ENCODE data around the gene RANBP3.

RANBP3 gene

DNA sequence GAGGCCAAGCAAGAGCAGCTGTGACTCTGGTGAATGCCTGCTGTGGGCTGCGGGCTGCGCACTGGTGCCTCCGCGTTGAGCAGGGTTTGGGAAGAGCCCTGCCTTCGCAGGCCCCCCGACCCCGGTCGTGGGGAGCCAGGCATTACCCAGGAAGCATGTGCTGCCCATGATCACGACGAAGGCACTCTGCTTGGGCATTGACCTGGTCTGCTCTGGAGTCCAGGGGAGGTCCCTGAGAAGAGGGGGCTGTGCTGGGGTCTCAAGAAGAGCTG is 19.2 kb downstream of the RANBP3 start:
- H3K9me3 ChIP-seq (ENCODE audit: insufficient read depth, low read depth, low read length) = no peaks in the 10 kb centered on the region
- H2BK5ac ChIP-seq (ENCODE audit: low read depth, low read length, poor library complexity) = no peak overlapping the region
- H2AK5ac ChIP-seq (ENCODE audit: low read length) = no peak overlapping the region
- H3K23ac ChIP-seq (ENCODE audit: low read length) = no peak overlapping the region
- no peak overlapping the region for H3K4me2 ChIP-seq (ENCODE audit: low read length)
- H3K9ac ChIP-seq (ENCODE audit: low read length) = no peak overlapping the region
- H3K4me1 ChIP-seq (ENCODE audit: control insufficient read depth in 1 of 2, insufficient read depth in 2 of 2, low read length in 2 of 2) = peaks cover 17 to 26% of the 10 kb centered on the region in 2 experiments
- no peak overlapping the region for H4K12ac ChIP-seq (ENCODE audit: low read depth, low read length)
- no peak overlapping the region for H2BK12ac ChIP-seq (ENCODE audit: low read length)
- H2BK120ac ChIP-seq (ENCODE audit: insufficient read depth, low read length, poor library complexity) = no peak overlapping the region
- no peak overlapping the region for H4K91ac ChIP-seq (ENCODE audit: low read depth, low read length)
- no peak overlapping the region for H3K27ac ChIP-seq (ENCODE audit: low read depth, low read length)
- H3K14ac ChIP-seq (ENCODE audit: low read length) = no peak overlapping the region
- no peak for DNase-seq
- peak overlapping the region; percentile 1 for H3K4ac ChIP-seq (ENCODE audit: low read depth, low read length)
- WGBS (ENCODE audit: extremely low coverage, insufficient coverage, insufficient read length) = no CpG with 5 or more reads among the region's 10 CpGs
- H3K18ac ChIP-seq (ENCODE audit: low read length) = peak overlapping the region; percentile 1
- no peaks in the 10 kb centered on the region for H3K27me3 ChIP-seq (ENCODE audit: insufficient read depth, low read length)
- peaks cover 0 to 3% of the 10 kb centered on the region in 2 experiments for H3K36me3 ChIP-seq (ENCODE audit: control insufficient read depth in 1 of 2, insufficient read depth in 2 of 2, low read length in 2 of 2)
- H2AFZ ChIP-seq (ENCODE audit: insufficient read depth, low read length, poor library complexity) = no peak overlapping the region
- no peak overlapping the region for H3K4me3 ChIP-seq (ENCODE audit: low read depth, low read length)
- no peaks in the 10 kb centered on the region for H3K79me1 ChIP-seq (ENCODE audit: low read length)
- H4K8ac ChIP-seq (ENCODE audit: low read depth, low read length) = no peak overlapping the region
- peaks cover 14% of the 10 kb centered on the region for H3K79me2 ChIP-seq (ENCODE audit: control insufficient read depth, insufficient read depth, low read length, poor library complexity)

DNA sequence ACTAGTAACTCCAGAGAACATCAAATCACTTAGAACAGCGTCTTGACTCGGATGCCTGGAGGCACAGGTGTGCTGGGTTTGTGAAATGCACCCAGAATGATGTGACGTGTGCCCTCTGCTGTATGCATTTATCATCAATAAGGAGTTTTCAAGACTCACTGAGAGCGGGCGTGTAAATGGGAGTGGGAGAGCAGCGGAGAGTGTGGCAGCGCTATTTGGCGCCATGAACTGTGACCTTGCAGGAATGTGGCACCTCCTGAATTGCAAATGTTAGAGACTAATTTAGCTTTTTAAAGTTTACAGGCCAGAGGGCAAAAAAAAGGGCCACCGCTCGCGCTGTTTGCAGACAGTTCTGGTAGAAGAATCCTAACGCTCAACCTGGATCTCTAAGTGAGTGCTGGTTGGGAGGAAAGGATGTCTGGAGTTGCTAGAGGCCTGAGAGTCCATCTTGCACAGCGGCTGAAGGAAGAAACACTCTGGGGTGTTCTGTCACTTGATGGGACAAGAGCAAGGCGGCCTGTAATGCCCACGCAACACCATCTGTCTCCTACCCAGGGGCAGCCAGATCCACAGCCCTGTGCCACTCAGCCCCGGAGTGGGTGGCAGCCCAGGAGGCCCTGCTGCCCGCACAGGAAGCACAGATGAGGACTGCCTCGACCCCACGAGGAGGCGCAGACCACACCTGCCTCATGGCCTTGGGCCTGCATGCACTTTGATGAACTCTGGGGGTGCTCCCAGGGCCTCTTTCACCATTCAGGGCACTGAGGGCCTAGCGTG is 19.7 kb downstream of the RANBP3 start:
- no CpG with 5 or more reads among the region's 21 CpGs for WGBS (ENCODE audit: extremely low coverage, insufficient coverage, insufficient read length)
- Histone ChIP-seq H3K27ac (ENCODE audit: low read depth, low read length) (no peak overlapping the region), H2BK12ac (ENCODE audit: low read length) (no peak overlapping the region), H2BK120ac (ENCODE audit: insufficient read depth, low read length, poor library complexity) (no peak overlapping the region), H3K4me1 (ENCODE audit: control insufficient read depth in 1 of 2, insufficient read depth in 2 of 2, low read length in 2 of 2) (peaks cover 17 to 27% of the 10 kb centered on the region in 2 experiments), H3K9me3 (ENCODE audit: insufficient read depth, low read depth, low read length) (no peaks in the 10 kb centered on the region), H3K4ac (ENCODE audit: low read depth, low read length) (peak overlapping the region; percentile 1), H3K18ac (ENCODE audit: low read length) (peak overlapping the region; percentile 1), H3K79me1 (ENCODE audit: low read length) (no peaks in the 10 kb centered on the region), H3K27me3 (ENCODE audit: insufficient read depth, low read length) (no peaks in the 10 kb centered on the region), H2AK5ac (ENCODE audit: low read length) (no peak overlapping the region), H3K9ac (ENCODE audit: low read length) (no peak overlapping the region), H3K23ac (ENCODE audit: low read length) (no peak overlapping the region), H3K14ac (ENCODE audit: low read length) (no peak overlapping the region), H4K12ac (ENCODE audit: low read depth, low read length) (no peak overlapping the region), H4K91ac (ENCODE audit: low read depth, low read length) (no peak overlapping the region), H4K8ac (ENCODE audit: low read depth, low read length) (no peak overlapping the region), H3K4me2 (ENCODE audit: low read length) (no peak overlapping the region), H3K79me2 (ENCODE audit: control insufficient read depth, insufficient read depth, low read length, poor library complexity) (peaks cover 13% of the 10 kb centered on the region), H3K4me3 (ENCODE audit: low read depth, low read length) (no peak overlapping the region), H2AFZ (ENCODE audit: insufficient read depth, low read length, poor library complexity) (no peak overlapping the region), H2BK5ac (ENCODE audit: low read depth, low read length, poor library complexity) (no peak overlapping the region), H3K36me3 (ENCODE audit: control insufficient read depth in 1 of 2, insufficient read depth in 2 of 2, low read length in 2 of 2) (peaks cover 0 to 3% of the 10 kb centered on the region in 2 experiments)
- peak; percentile 14 to 40 for DNase-seq

DNA sequence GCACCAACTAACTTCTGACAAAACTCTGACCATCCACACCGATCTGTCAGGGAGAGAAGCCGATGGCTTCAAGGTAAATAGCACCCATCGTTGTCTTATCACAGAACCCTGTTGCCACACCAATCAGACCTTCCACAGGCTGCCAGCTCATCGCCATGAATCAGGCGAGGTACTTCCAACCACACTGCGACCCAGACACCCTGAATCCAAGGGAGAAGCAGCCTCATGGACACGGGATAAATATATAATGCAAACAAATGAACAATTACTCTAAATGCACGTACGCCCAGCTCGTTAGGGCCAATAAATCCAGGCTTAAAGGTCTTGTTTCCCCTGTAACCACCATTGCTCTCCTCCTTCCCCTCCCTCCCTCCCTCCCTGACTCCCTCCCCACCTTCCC is 20.8 kb downstream of the RANBP3 start:
- Histone ChIP-seq H2BK5ac (ENCODE audit: low read depth, low read length, poor library complexity) (no peak overlapping the region), H2BK120ac (ENCODE audit: insufficient read depth, low read length, poor library complexity) (no peak overlapping the region), H3K4ac (ENCODE audit: low read depth, low read length) (peak overlapping the region; percentile 12), H3K23ac (ENCODE audit: low read length) (no peak overlapping the region), H3K27ac (ENCODE audit: low read depth, low read length) (no peak overlapping the region), H3K27me3 (ENCODE audit: insufficient read depth, low read length) (no peaks in the 10 kb centered on the region), H3K79me2 (ENCODE audit: control insufficient read depth, insufficient read depth, low read length, poor library complexity) (peaks cover 7% of the 10 kb centered on the region), H3K9me3 (ENCODE audit: insufficient read depth, low read depth, low read length) (no peaks in the 10 kb centered on the region), H3K36me3 (ENCODE audit: control insufficient read depth in 1 of 2, insufficient read depth in 2 of 2, low read length in 2 of 2) (peaks cover 0 to 4% of the 10 kb centered on the region in 2 experiments), H2AK5ac (ENCODE audit: low read length) (no peak overlapping the region), H2AFZ (ENCODE audit: insufficient read depth, low read length, poor library complexity) (no peak overlapping the region), H4K91ac (ENCODE audit: low read depth, low read length) (no peak overlapping the region), H2BK12ac (ENCODE audit: low read length) (no peak overlapping the region), H4K8ac (ENCODE audit: low read depth, low read length) (no peak overlapping the region), H3K9ac (ENCODE audit: low read length) (no peak overlapping the region), H3K18ac (ENCODE audit: low read length) (no peak overlapping the region), H4K12ac (ENCODE audit: low read depth, low read length) (no peak overlapping the region), H3K14ac (ENCODE audit: low read length) (no peak overlapping the region), H3K4me1 (ENCODE audit: control insufficient read depth in 1 of 2, insufficient read depth in 2 of 2, low read length in 2 of 2) (peaks cover 10 to 21% of the 10 kb centered on the region in 2 experiments), H3K79me1 (ENCODE audit: low read length) (no peaks in the 10 kb centered on the region), H3K4me3 (ENCODE audit: low read depth, low read length) (no peak overlapping the region), H3K4me2 (ENCODE audit: low read length) (no peak overlapping the region)
- no CpG with 5 or more reads among the region's 10 CpGs for WGBS (ENCODE audit: extremely low coverage, insufficient coverage, insufficient read length)
- DNase-seq = peak; percentile 56 to 65

DNA sequence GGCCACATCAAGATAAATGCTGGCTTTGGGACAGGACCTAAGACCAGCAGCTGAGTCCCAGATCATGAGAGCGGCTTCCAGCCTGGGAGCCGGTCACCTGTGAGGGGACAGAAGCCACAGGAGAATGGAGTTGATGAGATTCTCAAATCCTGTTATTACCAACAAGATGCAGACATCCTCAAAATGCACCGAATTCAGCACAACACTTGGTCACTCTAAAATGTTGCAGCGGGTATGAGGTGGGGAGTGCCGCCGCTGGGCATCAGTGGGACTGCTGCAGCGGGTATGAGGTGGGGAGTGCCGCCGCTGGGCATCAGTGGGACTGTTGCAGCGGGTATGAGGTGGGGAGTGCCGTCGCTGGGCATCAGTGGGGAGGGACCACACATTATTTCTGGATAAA is 21.2 kb downstream of the RANBP3 start:
- H3K4me3 ChIP-seq (ENCODE audit: low read depth, low read length) = no peak overlapping the region
- H3K4me1 ChIP-seq (ENCODE audit: control insufficient read depth in 1 of 2, insufficient read depth in 2 of 2, low read length in 2 of 2) = peaks cover 6 to 16% of the 10 kb centered on the region in 2 experiments
- no peak overlapping the region for H3K9ac ChIP-seq (ENCODE audit: low read length)
- no peak overlapping the region for H2BK120ac ChIP-seq (ENCODE audit: insufficient read depth, low read length, poor library complexity)
- H3K79me1 ChIP-seq (ENCODE audit: low read length) = no peaks in the 10 kb centered on the region
- no peak overlapping the region for H2AK5ac ChIP-seq (ENCODE audit: low read length)
- H2BK12ac ChIP-seq (ENCODE audit: low read length) = no peak overlapping the region
- peaks cover 7% of the 10 kb centered on the region for H3K79me2 ChIP-seq (ENCODE audit: control insufficient read depth, insufficient read depth, low read length, poor library complexity)
- H3K14ac ChIP-seq (ENCODE audit: low read length) = no peak overlapping the region
- no CpG with 5 or more reads among the region's 12 CpGs for WGBS (ENCODE audit: extremely low coverage, insufficient coverage, insufficient read length)
- no peak overlapping the region for H2AFZ ChIP-seq (ENCODE audit: insufficient read depth, low read length, poor library complexity)
- no peaks in the 10 kb centered on the region for H3K9me3 ChIP-seq (ENCODE audit: insufficient read depth, low read depth, low read length)
- H4K12ac ChIP-seq (ENCODE audit: low read depth, low read length) = no peak overlapping the region
- H3K18ac ChIP-seq (ENCODE audit: low read length) = no peak overlapping the region
- peaks cover 0 to 8% of the 10 kb centered on the region in 2 experiments for H3K36me3 ChIP-seq (ENCODE audit: control insufficient read depth in 1 of 2, insufficient read depth in 2 of 2, low read length in 2 of 2)
- no peak overlapping the region for H4K91ac ChIP-seq (ENCODE audit: low read depth, low read length)
- H3K27me3 ChIP-seq (ENCODE audit: insufficient read depth, low read length) = no peaks in the 10 kb centered on the region
- H3K4me2 ChIP-seq (ENCODE audit: low read length) = no peak overlapping the region
- DNase-seq = no peak
- no peak overlapping the region for H3K4ac ChIP-seq (ENCODE audit: low read depth, low read length)
- H4K8ac ChIP-seq (ENCODE audit: low read depth, low read length) = no peak overlapping the region
- H3K23ac ChIP-seq (ENCODE audit: low read length) = no peak overlapping the region
- no peak overlapping the region for H3K27ac ChIP-seq (ENCODE audit: low read depth, low read length)
- no peak overlapping the region for H2BK5ac ChIP-seq (ENCODE audit: low read depth, low read length, poor library complexity)

All from trophoblast cell (in vitro differentiated cells and primary cell).